IPS-18a (cell line): ENCODE results near the gene FBXO15.

Experiments
- H3K27ac ChIP-seq: one replicate; pipeline ENCODE4 v1.5.1; 2013; ENCODE audit warnings: low read length
- H3K27me3 ChIP-seq: one replicate; pipeline ENCODE4 v1.6.1; 2013; ENCODE audit warnings: mild to moderate bottlenecking, low read length; ENCODE audit not compliant: control insufficient read depth, insufficient read depth
- H3K36me3 ChIP-seq: one replicate; pipeline ENCODE4 v1.6.1; 2013; ENCODE audit warnings: low read depth, low read length; ENCODE audit not compliant: control insufficient read depth
- H3K4me1 ChIP-seq: one replicate; pipeline ENCODE4 v1.6.1; 2013; ENCODE audit warnings: low read depth, low read length; ENCODE audit not compliant: control insufficient read depth
- H3K4me3 ChIP-seq: one replicate; pipeline ENCODE4 v1.5.1; 2013; ENCODE audit warnings: low read length
- H3K9ac ChIP-seq: one replicate; pipeline ENCODE4 v1.6.1; 2013; ENCODE audit warnings: mild to moderate bottlenecking, low read length, moderate library complexity
- H3K9me3 ChIP-seq: one replicate; pipeline ENCODE4 v1.6.1; 2013; ENCODE audit warnings: low read depth, low read length; ENCODE audit not compliant: control insufficient read depth

Gene FBXO15

DNA sequence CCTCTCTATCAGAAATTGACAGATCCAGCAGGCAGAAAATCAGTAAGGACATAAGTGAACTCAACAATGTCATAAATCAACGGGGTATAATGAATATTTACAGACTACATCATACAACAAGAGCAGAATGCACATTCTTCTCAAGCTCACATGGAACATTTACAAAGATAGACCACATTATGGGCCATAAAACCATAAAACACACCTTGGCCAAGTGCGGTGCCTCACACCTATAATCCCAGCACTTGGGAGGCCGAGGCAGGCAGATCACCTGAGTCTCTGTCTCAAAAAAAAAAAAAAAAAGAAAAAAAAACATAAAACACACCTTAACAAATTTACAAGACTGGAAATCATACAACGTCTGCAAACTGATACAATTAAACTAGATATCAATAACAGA lies 36.7 kb downstream of the FBXO15 start:
- Histone ChIP-seq H3K4me1 (peaks cover 20% of the 10 kb centered on the region), H3K27me3 (no peaks in the 10 kb centered on the region), H3K27ac (no peak overlapping the region), H3K4me3 (no peak overlapping the region), H3K9ac (no peak overlapping the region), H3K36me3 (no peaks in the 10 kb centered on the region), H3K9me3 (no peaks in the 10 kb centered on the region)

DNA sequence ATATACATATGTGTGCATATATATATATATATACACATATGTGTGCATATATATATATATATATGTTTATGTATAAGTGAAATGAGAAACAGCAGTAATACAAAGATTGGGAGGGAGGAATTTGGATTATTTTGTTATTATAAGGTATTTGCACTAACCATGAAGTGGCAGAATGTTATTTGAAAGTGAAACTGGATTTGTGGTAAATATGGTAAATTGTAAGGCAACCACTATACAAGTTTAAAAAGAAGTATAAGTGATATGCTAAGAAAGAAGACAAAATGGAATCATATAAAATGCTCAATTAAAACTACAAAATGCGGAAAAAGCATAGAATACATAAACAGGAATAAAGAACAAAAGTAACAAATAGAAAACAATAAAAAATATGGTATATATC lies 37.5 kb downstream of the FBXO15 start:
- Histone ChIP-seq H3K9me3 (no peaks in the 10 kb centered on the region), H3K4me3 (no peak overlapping the region), H3K36me3 (no peaks in the 10 kb centered on the region), H3K27me3 (no peaks in the 10 kb centered on the region), H3K27ac (no peak overlapping the region), H3K9ac (no peak overlapping the region), H3K4me1 (peaks cover 17% of the 10 kb centered on the region)

DNA sequence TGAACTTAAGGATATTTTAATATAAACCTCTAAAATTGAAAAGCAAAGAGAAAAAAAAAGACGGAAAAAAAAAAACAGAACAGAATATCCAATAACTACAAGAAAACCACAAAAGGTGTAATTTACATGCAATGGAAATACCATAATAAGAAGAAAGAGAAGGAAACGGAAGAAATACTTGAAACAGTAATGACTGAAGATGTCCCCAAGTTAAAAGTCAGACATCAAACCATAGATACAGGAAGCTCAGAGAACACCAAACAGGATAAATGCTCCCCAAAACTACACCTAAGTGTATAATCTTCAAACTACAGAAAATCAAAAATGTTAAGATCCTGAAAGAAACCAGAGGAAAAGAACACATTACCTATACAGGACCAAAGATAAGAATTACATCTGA lies 39.2 kb downstream of the FBXO15 start:
- H3K9me3 ChIP-seq: no peaks in the 10 kb centered on the region
- no peak overlapping the region for H3K4me3 ChIP-seq
- no peak overlapping the region for H3K27ac ChIP-seq
- no peaks in the 10 kb centered on the region for H3K36me3 ChIP-seq
- no peak overlapping the region for H3K9ac ChIP-seq
- H3K27me3 ChIP-seq: no peaks in the 10 kb centered on the region
- H3K4me1 ChIP-seq: no peaks in the 10 kb centered on the region

DNA sequence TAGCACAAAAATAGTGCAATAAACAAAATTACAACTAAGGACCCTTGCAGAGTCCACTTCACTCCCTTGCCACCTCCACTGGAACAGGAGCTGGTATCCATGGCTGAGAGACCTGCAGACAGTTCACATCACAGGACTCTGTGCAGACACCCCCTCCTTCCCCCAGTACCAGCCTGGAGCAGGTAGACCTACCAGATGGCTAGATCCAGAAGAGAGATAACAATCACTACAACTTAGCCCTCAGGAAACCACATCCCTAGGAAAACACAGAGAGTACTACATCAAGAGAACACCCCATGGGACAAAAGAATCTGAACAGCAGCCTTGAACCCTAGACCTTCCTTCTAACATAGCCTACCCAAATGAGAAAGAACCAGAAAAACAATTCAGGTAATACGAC lies 49.8 kb downstream of the FBXO15 start:
- no peaks in the 10 kb centered on the region for H3K36me3 ChIP-seq
- H3K9me3 ChIP-seq: no peaks in the 10 kb centered on the region
- no peak overlapping the region for H3K4me3 ChIP-seq
- H3K27me3 ChIP-seq: no peaks in the 10 kb centered on the region
- H3K4me1 ChIP-seq: no peaks in the 10 kb centered on the region
- no peak overlapping the region for H3K27ac ChIP-seq
- H3K9ac ChIP-seq: no peak overlapping the region

DNA sequence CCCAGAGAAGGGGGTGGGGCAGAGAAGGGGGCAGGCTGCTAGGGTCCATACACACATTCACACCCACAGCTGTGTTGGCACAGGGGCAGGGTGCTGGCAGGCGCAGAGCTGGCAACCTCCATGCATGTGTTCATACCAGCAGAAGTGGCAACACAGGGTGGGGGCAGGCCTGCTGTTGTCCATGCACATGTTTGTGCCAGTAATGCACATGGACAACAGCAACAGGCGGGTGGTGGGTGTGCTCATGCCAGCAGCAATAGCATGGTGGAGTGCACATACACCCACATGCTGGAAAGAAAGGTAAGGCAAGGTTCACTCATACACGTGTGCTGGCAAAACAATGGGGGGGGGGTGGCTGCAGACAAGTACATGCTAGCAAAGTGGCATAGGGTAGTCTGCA lies 54.7 kb downstream of the FBXO15 start:
- no peaks in the 10 kb centered on the region for H3K27me3 ChIP-seq
- H3K4me1 ChIP-seq: no peaks in the 10 kb centered on the region
- no peak overlapping the region for H3K27ac ChIP-seq
- H3K9ac ChIP-seq: no peak overlapping the region
- H3K9me3 ChIP-seq: peaks cover 4% of the 10 kb centered on the region
- H3K4me3 ChIP-seq: no peak overlapping the region
- no peaks in the 10 kb centered on the region for H3K36me3 ChIP-seq

DNA sequence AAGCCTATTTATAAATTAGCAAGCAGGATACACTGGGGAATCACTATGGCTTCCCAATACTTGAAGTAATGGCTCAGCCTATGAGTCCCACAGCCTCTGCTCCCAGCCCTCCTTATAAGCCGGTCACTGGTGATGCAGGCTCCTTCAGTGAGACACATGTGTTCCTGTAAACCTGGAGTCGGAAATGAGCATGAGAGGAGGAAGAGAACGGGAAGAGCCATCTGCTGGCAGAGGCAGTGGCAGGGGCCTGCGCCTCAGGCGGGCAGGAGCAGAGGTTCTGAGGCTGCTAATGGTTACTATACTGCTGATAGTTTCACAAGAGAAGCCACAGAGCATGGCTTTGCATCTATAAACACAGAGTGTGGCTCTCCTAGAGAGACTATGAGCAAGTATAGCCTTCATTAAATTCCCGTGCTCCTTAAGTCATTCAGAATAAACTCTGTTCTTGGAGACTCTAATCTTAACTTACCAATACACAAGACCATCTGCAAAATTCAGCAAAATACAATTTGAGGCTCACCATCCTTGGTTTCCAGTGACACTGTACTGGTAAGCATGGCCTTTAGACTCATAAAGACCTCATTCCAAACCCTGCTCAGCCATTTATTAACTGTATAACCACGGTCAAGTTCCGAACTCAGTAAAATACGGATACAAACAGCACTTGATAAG lies 63.3 kb downstream of the FBXO15 start:
- Histone ChIP-seq H3K4me3 (no peak overlapping the region), H3K4me1 (no peaks in the 10 kb centered on the region), H3K27ac (no peak overlapping the region), H3K9me3 (peaks cover 4% of the 10 kb centered on the region), H3K9ac (no peak overlapping the region), H3K27me3 (no peaks in the 10 kb centered on the region), H3K36me3 (no peaks in the 10 kb centered on the region)

DNA sequence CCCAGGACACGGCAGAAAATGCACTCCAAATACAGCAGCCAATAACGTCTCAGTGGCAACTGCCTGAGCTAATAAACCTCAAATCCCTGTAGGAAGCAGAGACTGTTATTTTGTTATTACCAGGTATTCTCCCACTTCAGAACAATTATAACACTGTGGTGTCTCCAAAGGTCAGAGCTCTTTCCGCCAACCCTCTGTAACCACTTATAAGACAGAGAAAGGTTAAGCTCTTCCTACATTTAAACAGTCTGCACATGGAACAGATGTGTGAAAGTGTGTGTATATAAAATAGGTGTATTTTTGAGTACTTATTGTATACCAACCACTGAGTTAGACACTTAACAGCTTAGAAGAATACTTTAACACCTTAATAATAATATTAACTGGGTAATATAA lies 64.1 kb downstream of the FBXO15 start:
- Histone ChIP-seq H3K4me3 (no peak overlapping the region), H3K9ac (no peak overlapping the region), H3K27me3 (no peaks in the 10 kb centered on the region), H3K36me3 (no peaks in the 10 kb centered on the region), H3K9me3 (peaks cover 4% of the 10 kb centered on the region), H3K27ac (no peak overlapping the region), H3K4me1 (no peaks in the 10 kb centered on the region)

DNA sequence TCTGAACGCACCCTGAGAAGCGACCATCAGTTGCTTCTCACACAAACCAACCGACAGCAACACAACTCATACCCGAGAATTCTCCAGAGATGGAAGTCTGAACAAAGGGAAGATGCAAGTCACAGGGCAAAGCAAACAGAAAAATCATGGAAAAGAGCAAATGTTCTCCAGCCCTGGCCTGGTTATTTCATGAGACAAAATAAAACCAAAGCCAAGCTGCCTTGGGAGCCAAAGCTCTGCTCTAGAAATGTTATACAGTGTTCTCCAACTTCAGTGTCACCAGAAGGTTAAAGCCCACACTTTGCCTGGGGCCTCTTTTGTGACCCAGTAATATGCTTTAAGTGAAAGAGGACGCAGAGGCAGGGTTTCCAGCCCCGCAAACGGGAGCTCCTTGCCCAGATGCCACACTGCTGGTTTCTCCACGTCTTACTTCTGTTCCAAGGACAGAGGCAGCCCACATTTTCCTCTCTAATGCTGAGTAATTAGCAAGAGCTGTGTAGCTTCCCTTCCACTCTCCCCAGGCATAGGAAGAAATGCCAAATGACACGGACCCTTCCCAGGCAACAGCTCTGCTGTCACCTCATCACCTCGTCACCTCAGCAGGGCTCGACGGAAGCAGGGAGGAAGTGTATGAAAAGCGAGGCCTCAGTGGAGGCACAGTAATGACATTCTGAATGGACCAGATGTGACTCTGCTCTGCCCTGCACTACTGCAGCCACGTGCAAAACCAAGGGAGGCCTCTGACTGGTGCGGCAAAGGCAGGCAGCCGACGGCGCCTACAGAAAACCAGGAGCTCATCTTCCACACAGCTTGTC lies 64.7 kb downstream of the FBXO15 start:
- Histone ChIP-seq H3K4me1 (no peaks in the 10 kb centered on the region), H3K27ac (no peak overlapping the region), H3K9ac (no peak overlapping the region), H3K36me3 (no peaks in the 10 kb centered on the region), H3K9me3 (no peaks in the 10 kb centered on the region), H3K4me3 (no peak overlapping the region), H3K27me3 (no peaks in the 10 kb centered on the region)

DNA sequence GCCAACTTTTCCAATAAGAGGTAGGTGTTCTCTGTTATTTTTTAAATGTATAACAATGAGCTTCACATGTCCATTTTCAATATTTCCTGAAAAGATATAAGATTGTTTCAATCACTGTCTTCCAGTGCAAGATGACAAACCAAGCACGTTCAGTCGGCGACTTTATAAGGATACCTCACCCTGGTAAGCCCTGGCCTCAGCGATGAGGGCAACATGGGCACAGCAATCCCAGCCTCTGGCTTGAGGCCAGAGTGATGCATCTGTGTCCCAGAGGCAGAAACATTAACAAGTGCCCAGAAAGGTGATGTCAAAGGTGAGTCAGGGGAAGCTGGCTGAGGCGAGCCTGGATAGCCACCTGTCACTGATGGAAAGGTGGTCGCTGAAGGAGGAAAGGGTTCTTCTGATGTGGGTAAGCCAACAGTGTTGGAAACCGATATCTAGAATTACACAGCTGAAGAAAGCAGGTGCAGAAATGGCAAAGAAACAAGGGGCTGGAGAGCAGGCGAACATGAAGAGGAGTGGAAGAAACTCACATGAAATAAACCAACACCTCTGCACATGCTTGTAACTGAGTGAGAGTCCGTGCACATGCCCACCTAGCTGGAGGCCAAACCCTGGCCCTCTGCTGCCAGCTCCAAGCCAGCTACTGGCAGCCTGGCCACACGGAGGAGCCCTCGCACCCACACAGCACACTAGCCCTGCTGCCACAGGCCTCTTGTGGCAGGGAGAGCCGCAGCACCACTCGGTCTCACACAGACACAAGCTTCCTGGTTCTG lies 65.5 kb downstream of the FBXO15 start:
- no peaks in the 10 kb centered on the region for H3K9me3 ChIP-seq
- H3K9ac ChIP-seq: no peak overlapping the region
- H3K27ac ChIP-seq: no peak overlapping the region
- no peaks in the 10 kb centered on the region for H3K27me3 ChIP-seq
- H3K36me3 ChIP-seq: no peaks in the 10 kb centered on the region
- no peak overlapping the region for H3K4me3 ChIP-seq
- no peaks in the 10 kb centered on the region for H3K4me1 ChIP-seq

DNA sequence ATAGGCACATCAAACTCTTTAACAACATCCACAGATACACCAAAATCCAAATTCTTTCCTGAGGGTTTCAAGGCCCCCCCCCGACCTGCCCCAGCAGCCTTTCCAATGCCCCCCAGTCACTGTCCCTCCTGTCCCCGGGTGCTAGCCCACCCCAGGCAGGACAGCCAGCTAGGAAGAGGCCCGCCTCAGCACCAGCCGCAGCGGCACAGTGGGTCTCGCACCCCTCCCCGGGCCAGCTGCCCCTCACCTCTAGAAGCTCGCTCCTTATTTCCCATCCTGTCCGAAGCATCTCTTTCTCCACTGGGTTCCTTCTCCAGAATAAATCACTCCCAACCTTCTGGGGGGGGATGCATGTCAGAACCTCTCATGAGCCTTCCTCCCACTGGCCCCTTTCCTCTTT lies 69.4 kb downstream of the FBXO15 start:
- Histone ChIP-seq H3K27me3 (no peaks in the 10 kb centered on the region), H3K4me1 (no peaks in the 10 kb centered on the region), H3K9me3 (no peaks in the 10 kb centered on the region), H3K36me3 (no peaks in the 10 kb centered on the region), H3K9ac (no peak overlapping the region), H3K27ac (no peak overlapping the region), H3K4me3 (no peak overlapping the region)

DNA sequence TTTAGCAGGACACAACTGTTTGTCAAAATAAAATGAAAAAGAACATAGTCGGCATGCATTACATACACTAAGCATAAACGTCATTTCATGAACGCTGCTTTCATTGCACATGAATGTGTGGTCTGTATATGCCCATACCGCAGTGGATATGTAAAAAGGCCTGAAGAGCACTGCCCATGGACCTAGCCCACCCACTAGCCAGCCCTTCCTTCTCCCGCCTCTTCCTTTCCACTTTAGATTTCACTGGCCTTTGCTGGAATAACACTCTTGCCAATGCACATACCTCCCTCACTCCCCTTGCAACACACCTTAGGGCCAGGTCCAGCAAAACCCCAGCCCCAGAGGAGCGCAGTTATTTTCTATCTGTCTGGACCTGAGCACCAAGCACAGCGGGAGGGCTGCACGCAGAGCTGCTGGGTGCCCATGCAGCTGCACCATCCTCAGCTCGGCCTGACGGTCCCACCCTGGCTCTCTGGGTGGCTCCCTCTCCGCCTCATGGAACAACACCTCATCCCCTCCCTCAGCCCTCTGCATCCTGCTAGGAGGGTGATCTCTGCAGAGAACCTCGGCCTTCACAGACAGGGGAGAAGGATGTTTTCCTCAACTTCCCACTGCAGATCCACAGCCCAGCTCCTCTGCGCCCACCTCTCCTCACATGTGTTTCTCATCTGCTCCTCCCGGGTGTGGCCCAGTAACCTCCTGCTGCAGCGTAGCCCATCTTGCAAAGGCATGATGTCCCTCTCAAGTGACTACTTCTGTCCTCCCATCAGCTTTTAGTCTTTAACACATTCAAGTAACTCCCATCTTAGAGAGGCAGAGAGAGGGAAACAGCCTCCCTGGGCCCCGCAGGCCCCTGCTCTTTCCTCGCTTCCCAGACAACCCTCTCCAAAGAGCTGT lies 72.7 kb downstream of the FBXO15 start:
- Histone ChIP-seq H3K36me3 (no peaks in the 10 kb centered on the region), H3K9ac (no peak overlapping the region), H3K27ac (no peak overlapping the region), H3K27me3 (no peaks in the 10 kb centered on the region), H3K4me1 (no peaks in the 10 kb centered on the region), H3K4me3 (no peak overlapping the region), H3K9me3 (no peaks in the 10 kb centered on the region)
